Fibroblast of lung (primary cell): ENCODE data around the gene TRPC4AP. TPM values are rescaled to one million over a fixed set of nuclear protein-coding genes. Genes with fewer than 3 reads are reported as not detected.

ENCODE experiments used
- DNase-seq, 2 donors: peaks; one replicate each; pipeline versions ENCODE4 v3.0.0 to v3.0.0-alpha.2; 2010; ENCODE audit warnings: low read depth in 2 of 2
- H2AFZ ChIP-seq: 2 replicates; pipeline ENCODE4 v1.5.1; 2012; ENCODE audit warnings: low read length, control low read depth, inconsistent platforms
- H3K27ac ChIP-seq: 2 replicates; pipeline ENCODE4 v1.5.1; 2011; ENCODE audit warnings: low read length, control low read depth; ENCODE audit not compliant: insufficient read depth
- H3K27me3 ChIP-seq: 2 replicates; pipeline ENCODE4 v1.5.1; 2011; ENCODE audit warnings: mild to moderate bottlenecking, low read length; ENCODE audit not compliant: control insufficient read depth, insufficient read depth
- H3K36me3 ChIP-seq: 2 replicates; pipeline ENCODE4 v1.5.1; 2011; ENCODE audit warnings: low read length; ENCODE audit not compliant: control insufficient read depth, insufficient read depth
- H3K4me1 ChIP-seq: 2 replicates; pipeline ENCODE4 v1.5.1; 2011; ENCODE audit warnings: low read length; ENCODE audit not compliant: control insufficient read depth, insufficient read depth; ENCODE audit errors: extremely low read depth
- H3K4me2 ChIP-seq: 2 replicates; pipeline ENCODE4 v1.5.1; 2011; ENCODE audit warnings: low read length, control low read depth; ENCODE audit not compliant: insufficient read depth; ENCODE audit errors: extremely low read depth
- H3K4me3 ChIP-seq, 4 experiments: fragments of 200-600 bp in 1 of 4; sonication (generic) in 1 of 4; replicated peaks in 1 of 4; 2 replicates each; pipeline ENCODE4 v1.5.1; 2011 to 2016; ENCODE audit warnings: low read length in 4 of 4, low read depth in 3 of 4, mild to moderate bottlenecking in 3 of 4, control low read depth in 2 of 4, inconsistent platforms in 1 of 4, mixed read lengths in 1 of 4; ENCODE audit not compliant: insufficient read depth in 1 of 4; ENCODE audit errors: control extremely low read depth in 1 of 4
- H3K79me2 ChIP-seq: 2 replicates; pipeline ENCODE4 v1.5.1; 2012; ENCODE audit warnings: mild to moderate bottlenecking, low read length, inconsistent platforms; ENCODE audit not compliant: control insufficient read depth, insufficient read depth
- H3K9ac ChIP-seq: 2 replicates; pipeline ENCODE4 v1.5.1; 2011; ENCODE audit warnings: mild to moderate bottlenecking, low read length, control low read depth; ENCODE audit not compliant: insufficient read depth
- H3K9me3 ChIP-seq: 2 replicates; pipeline ENCODE4 v1.5.1; 2012; ENCODE audit warnings: low read depth, low read length; ENCODE audit not compliant: control insufficient read depth, insufficient read depth
- H4K20me1 ChIP-seq: 2 replicates; pipeline ENCODE4 v1.5.1; 2011; ENCODE audit warnings: low read length; ENCODE audit not compliant: control insufficient read depth, insufficient read depth; ENCODE audit errors: extremely low read depth
- EZH2 ChIP-seq: IDR thresholded peaks from 2 replicates; pipeline ENCODE4 v1.5.1; 2012; ENCODE audit warnings: low read length, control low read depth, mild to moderate bottlenecking; ENCODE audit errors: missing control alignments
- polyA plus RNA-seq, 2 donors: library from polyadenylated mRNA; depleted of rRNA in 1 of 2; stranded (reverse) in 1 of 2; unstranded in 1 of 2; fragments of >200 nt; gene quantifications; 2 replicates each; pipeline ENCODE4 v1.2.1, GENCODE V29; 2011 to 2012; ENCODE audit warnings: missing spikeins in 1 of 2
- total RNA-seq: library from RNA; depleted of rRNA; stranded (reverse); fragments of >200 nt; gene quantifications from 2 replicates; pipeline ENCODE4 v1.2.1, GENCODE V29; 2014
- TF ChIP-seq, protein P1 (sequence below), 2 donors: IDR thresholded peaks in 1 of 2; conservative IDR thresholded peaks in 1 of 2; 1 replicate in 1 of 2; 2 replicates in 1 of 2; pipeline ENCODE4 v1.5.1; 2011 to 2012; ENCODE audit warnings: low read length in 2 of 2, control low read depth in 1 of 2, inconsistent platforms in 1 of 2, low read depth in 1 of 2, mild to moderate bottlenecking in 1 of 2

Gene TRPC4AP
- total and polyA plus RNA-seq, 2 donors (not counting 1 experiment from before 2014, with no cell fraction given): 63.1 to 89.7 TPM

DNA sequence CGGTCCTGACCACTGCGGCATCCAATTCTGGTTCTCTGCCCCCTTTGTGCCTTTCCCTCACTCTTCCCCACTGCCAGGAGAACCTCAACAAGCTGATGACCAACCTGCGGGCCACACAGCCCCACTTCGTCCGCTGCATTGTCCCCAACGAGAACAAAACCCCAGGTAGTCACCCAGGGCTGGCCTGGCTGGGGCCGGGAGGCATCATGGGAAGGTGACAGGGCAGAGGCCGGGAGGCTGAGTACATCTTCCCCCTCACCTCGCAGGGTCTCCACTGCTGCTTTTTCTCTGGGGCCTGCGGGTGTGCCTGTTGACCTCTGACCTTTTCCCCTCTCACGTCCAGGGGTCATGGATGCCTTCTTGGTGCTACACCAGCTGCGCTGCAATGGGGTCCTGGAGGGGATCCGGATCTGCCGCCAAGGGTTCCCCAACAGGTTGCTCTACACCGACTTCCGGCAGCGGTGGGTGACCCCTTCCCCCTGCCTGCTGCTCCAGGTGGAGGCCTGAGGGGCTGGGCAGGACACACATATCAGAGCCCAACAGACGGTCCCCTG is 101.9 kb downstream of the TRPC4AP start:
- no peaks in the 10 kb centered on the region for H3K79me2 ChIP-seq
- peaks cover 3% of the 10 kb centered on the region for H3K36me3 ChIP-seq
- DNase-seq: no peak
- H3K27ac ChIP-seq: no peak overlapping the region
- no peak overlapping the region for H3K4me2 ChIP-seq
- H3K4me1 ChIP-seq: no peaks in the 10 kb centered on the region
- no peaks in the 10 kb centered on the region for H4K20me1 ChIP-seq
- no peak overlapping the region for H3K4me3 ChIP-seq
- no peaks in the 10 kb centered on the region for H3K27me3 ChIP-seq
- TF ChIP-seq EZH2: no peak
- TF ChIP-seq, protein P1, sequence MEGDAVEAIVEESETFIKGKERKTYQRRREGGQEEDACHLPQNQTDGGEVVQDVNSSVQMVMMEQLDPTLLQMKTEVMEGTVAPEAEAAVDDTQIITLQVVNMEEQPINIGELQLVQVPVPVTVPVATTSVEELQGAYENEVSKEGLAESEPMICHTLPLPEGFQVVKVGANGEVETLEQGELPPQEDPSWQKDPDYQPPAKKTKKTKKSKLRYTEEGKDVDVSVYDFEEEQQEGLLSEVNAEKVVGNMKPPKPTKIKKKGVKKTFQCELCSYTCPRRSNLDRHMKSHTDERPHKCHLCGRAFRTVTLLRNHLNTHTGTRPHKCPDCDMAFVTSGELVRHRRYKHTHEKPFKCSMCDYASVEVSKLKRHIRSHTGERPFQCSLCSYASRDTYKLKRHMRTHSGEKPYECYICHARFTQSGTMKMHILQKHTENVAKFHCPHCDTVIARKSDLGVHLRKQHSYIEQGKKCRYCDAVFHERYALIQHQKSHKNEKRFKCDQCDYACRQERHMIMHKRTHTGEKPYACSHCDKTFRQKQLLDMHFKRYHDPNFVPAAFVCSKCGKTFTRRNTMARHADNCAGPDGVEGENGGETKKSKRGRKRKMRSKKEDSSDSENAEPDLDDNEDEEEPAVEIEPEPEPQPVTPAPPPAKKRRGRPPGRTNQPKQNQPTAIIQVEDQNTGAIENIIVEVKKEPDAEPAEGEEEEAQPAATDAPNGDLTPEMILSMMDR (conservative IDR thresholded peaks at IDR 0.05 in 1 of 2, IDR thresholded peaks at IDR 0.05 in 1 of 2; ENCODE audit: low read depth in 1 of 2, low read length in 2 of 2): no peak
- no peaks in the 10 kb centered on the region for H3K9me3 ChIP-seq
- no peak overlapping the region for H3K9ac ChIP-seq
- H2AFZ ChIP-seq: no peak overlapping the region

DNA sequence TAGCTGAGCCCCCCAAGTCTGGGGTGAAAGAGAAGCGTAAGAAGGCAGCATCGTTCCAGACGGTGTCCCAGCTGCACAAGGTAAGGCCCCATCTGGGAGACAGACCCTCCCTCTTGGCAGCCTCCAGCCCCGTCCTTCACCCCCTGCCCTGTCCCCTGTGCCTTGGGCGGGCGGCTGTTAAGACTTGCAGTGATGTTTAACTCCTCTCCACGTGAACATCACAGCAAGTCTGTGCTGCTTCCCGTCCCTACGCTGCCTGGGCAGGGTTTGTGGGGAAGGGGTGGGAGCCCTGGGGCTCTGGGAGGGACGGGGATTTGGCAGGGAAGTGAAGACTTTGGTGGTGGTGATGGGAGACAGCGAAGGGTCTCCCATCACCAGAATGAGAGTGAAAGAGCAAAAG is 102.4 kb downstream of the TRPC4AP start:
- Histone ChIP-seq H2AFZ (no peak overlapping the region), H3K27me3 (no peaks in the 10 kb centered on the region), H3K4me2 (no peak overlapping the region), H3K79me2 (no peaks in the 10 kb centered on the region), H3K27ac (no peak overlapping the region), H3K9ac (no peak overlapping the region), H3K4me3 (no peak overlapping the region), H3K36me3 (peaks cover 1% of the 10 kb centered on the region), H4K20me1 (no peaks in the 10 kb centered on the region), H3K9me3 (no peaks in the 10 kb centered on the region), H3K4me1 (no peaks in the 10 kb centered on the region)
- no peak for DNase-seq
- TF ChIP-seq EZH2: no peak
- TF ChIP-seq, protein P1 (conservative IDR thresholded peaks at IDR 0.05 in 1 of 2, IDR thresholded peaks at IDR 0.05 in 1 of 2; ENCODE audit: low read depth in 1 of 2, low read length in 2 of 2): no peak

DNA sequence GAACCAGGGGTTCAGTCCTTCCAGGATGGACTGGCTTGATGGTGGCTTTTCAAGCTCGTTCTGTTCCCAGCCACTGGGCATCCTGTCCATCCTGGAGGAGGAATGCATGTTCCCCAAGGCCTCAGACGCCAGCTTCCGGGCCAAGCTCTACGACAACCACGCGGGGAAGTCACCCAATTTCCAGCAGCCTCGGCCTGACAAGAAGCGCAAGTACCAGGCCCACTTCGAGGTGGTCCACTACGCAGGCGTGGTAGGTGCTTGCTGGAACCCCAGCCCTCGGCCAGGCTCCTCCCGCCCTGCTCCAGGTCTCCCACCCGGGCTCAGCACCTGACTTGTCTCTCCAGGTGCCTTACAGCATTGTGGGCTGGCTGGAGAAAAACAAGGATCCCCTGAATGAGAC is 102.9 kb downstream of the TRPC4AP start:
- Histone ChIP-seq H3K4me2 (no peak overlapping the region), H3K4me1 (no peaks in the 10 kb centered on the region), H3K79me2 (no peaks in the 10 kb centered on the region), H3K27me3 (no peaks in the 10 kb centered on the region), H3K36me3 (peaks cover 1% of the 10 kb centered on the region), H4K20me1 (no peaks in the 10 kb centered on the region), H2AFZ (no peak overlapping the region), H3K4me3 (no peak overlapping the region), H3K27ac (no peak overlapping the region), H3K9ac (no peak overlapping the region), H3K9me3 (no peaks in the 10 kb centered on the region)
- DNase-seq: no peak
- TF ChIP-seq, protein P1 (conservative IDR thresholded peaks at IDR 0.05 in 1 of 2, IDR thresholded peaks at IDR 0.05 in 1 of 2; ENCODE audit: low read depth in 1 of 2, low read length in 2 of 2): no peak
- TF ChIP-seq EZH2: no peak
